GM18499 (cell line): ENCODE measurements around the gene ZNF574.

Experiments
- ATAC-seq: cut with Tn5 transposase; IDR thresholded peaks from one replicate; pipeline ENCODE4 v1.9.1; 2021; ENCODE audit warnings: moderate number of reproducible peaks; ENCODE audit not compliant: insufficient read depth, unreplicated experiment

Gene ZNF574

GRCh38 chr19:42120276-42120980 lies 44.5 kb downstream of the ZNF574 start:
- ATAC-seq, result no peak

GRCh38 chr19:42121036-42121621 lies 45.2 kb downstream of the ZNF574 start:
- no peak for ATAC-seq

- ATAC-seq, result no peak
Measured at GRCh38 chr19:42121656-42122069, 45.7 kb downstream of the ZNF574 start.

- ATAC-seq, result no peak
Measured at GRCh38 chr19:42122691-42123607, 47.0 kb downstream of the ZNF574 start.

GRCh38 chr19:42123765-42124164 lies 47.8 kb downstream of the ZNF574 start:
- no peak for ATAC-seq

- ATAC-seq, result no peak
Measured at GRCh38 chr19:42124386-42124901, 48.5 kb downstream of the ZNF574 start.

GRCh38 chr19:42125536-42125935 lies 49.6 kb downstream of the ZNF574 start:
- ATAC-seq, result no peak

GRCh38 chr19:42126574-42126973 lies 50.6 kb downstream of the ZNF574 start:
- no peak for ATAC-seq

GRCh38 chr19:42129399-42130253 lies 53.7 kb downstream of the ZNF574 start:
- ATAC-seq, result no peak

- no peak for ATAC-seq
Measured at GRCh38 chr19:42130254-42130573, 54.2 kb downstream of the ZNF574 start.
